ENCODE measurements around the gene WASF3.
A peak's percentile ranks its signal among the peaks of the same experiment; 100 is the strongest.

Gene WASF3

GRCh38 chr13:26557393-26558073, at the start of gene WASF3:
TSS of gene WASF3 (plus strand) at chr13:26557683. CDS start at chr13:26642271, 84,588 bp downstream.
- peak; percentile 13 to 29 (median 15) for DNase-seq (ENCODE audit: low read depth in 2 of 3, low spot score in 2 of 3)

GRCh38 chr13:26508885-26509284, 48.6 kb upstream of the WASF3 start:
- no peak for DNase-seq (ENCODE audit: low read depth in 2 of 3, low spot score in 2 of 3)

DNA sequence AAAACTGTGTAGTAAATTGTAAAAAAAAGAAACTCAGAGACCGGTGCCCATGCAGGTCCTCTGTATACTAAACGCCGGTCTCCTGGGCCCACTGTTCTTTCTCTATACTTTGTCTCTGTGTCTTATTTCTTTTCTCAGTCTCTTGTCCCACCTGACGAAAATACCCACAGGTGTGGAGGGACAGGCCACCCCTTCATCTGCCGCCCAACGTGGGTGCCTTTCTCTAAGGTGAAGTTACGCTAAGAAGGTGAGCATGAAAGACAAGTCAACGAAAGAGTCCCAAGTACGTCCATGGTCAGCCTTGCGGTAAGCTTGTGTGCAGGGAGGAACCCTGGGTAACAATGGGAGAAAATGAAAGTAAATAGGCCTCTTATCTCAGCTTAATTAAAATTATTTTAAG, 48.0 kb upstream of the WASF3 start:
- no peak for DNase-seq (ENCODE audit: low read depth in 2 of 3, low spot score in 2 of 3)

DNA sequence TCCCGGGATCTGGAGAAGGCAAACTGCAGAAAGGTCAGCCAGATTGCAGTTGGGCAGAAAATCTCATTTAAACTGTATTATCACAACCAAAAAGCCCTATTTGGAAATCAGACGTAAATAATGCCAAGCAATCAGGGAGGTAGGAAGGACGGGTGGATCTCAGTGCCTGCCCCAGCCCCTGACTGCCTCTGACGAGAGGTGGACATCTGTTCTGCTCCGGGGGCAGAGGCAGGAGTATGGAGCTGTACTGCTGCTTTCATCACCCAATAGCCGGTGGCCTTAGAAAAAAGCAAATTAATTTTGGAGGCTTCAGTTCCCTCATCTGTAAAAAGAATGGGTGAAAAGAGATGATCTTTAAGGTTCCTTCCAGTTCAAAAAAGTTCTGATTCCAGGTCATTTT, 43.6 kb upstream of the WASF3 start:
- DNase-seq (ENCODE audit: low read depth in 2 of 3, low spot score in 2 of 3): no peak

GRCh38 chr13:26515721-26516120, 41.8 kb upstream of the WASF3 start:
- no peak for DNase-seq (ENCODE audit: low read depth in 2 of 3, low spot score in 2 of 3)

DNA sequence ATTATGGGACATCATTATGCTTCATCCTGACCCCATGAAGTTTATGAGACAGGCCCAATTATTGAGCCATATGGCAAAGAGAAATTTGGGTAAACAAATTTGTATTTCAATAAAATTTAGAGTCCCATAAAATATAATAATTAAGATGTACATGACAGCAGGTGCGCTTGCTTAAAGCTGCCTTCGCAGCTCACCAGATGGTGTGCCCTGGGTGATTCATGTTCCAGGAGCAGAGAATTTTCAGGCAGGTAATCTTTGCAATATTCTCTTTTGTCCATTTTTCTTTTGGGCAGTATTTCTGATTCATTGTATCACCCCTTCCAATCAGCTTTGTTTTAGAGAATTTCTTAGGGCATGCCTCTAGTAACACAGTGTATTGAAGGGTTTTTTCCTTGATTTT, 39.5 kb upstream of the WASF3 start:
- DNase-seq (ENCODE audit: low read depth in 2 of 3, low spot score in 2 of 3): no peak

- no peak for DNase-seq (ENCODE audit: low read depth in 2 of 3, low spot score in 2 of 3)
These were observed 39.0 kb upstream of the WASF3 start for GRCh38 chr13:26518451-26518959.

GRCh38 chr13:26522571-26522970, 34.9 kb upstream of the WASF3 start:
- DNase-seq (ENCODE audit: low read depth in 2 of 3, low spot score in 2 of 3): no peak

DNA sequence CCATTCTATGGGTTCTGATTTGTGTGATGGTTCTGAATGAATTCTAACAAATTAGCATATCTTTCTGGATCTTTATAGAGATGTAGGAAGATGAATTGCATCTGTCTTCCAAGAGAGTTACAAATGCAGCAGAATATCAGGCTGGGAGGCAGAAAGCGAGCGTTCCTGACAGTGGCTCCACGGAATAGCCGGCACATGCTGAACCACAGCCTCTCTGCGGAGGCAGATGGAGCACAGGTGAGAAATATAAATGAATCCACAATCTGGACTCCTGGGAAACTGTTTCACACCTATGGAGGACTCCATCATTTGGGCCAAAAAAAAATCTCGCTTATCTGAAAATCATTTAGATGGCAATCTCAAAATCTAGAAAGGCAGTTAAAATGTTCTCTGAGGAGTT, 34.5 kb upstream of the WASF3 start:
- DNase-seq (ENCODE audit: low read depth in 2 of 3, low spot score in 2 of 3): no peak

DNA sequence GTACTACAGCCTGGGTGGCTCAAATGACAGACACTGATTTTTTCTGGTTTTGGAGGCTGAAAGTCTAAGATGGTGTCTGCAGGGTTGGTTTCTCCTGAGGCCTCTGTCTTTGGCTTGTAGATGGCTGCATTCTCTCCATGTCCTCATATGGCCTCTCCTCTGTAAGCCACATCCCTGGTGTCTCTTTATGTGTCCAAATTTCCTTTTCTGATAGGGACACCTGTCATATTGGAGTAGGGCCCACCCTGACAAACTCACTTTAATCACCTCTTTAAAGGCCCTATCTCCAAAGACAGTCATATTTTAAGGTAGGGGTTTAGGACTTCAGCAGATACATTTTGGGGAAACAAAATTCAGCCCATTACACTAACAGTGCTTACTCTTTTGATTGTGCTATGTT, 32.0 kb upstream of the WASF3 start:
- no peak for DNase-seq (ENCODE audit: low read depth in 2 of 3, low spot score in 2 of 3)

DNA sequence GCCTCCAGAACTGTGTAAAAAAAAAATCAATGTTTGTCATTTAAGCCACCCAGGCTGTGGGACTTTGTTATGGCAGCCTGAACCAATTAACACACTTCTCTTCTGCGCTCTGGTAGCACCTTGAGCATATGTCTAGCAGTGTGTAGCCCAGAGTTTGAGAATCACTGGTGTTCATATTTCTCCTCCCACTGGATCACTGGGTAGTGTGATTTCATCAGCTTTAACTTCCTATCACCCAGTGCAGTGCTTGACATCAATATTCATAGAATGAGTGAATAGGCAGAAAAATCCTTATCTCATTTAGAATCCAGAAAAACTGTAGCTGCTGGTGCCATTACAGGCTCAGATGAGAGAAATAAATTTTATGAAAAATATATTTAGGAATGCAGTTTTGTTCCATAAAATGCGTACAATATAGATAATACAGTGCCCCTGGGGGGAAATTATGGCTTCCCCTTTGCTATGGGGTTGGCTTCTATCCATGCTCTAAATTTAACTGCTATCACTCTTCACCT, 30.7 kb upstream of the WASF3 start:
- no peak for DNase-seq (ENCODE audit: low read depth in 2 of 3, low spot score in 2 of 3)

GRCh38 chr13:26528527-26528926, 29.0 kb upstream of the WASF3 start:
- no peak for DNase-seq (ENCODE audit: low read depth in 2 of 3, low spot score in 2 of 3)

DNA sequence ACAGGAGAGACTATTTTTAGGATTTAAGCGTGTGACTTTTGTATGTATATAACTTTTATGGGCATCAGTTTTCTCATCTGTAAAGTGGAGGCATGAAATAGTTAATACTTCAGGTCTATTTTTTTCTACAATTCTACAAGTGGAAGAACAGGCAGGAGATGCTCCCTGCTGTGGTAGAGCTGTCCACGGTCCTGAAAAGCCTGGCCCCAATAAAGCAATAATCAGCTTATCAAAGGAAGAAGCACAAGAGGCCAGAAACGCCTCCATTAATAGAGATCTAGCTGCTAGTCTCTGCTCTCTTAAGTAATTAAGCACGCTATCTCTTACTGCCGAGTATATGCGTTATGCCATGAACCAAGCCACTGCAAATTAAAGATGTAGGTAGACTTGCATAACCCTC, 28.0 kb upstream of the WASF3 start:
- DNase-seq (ENCODE audit: low read depth in 2 of 3, low spot score in 2 of 3): no peak

GRCh38 chr13:26531742-26532141, 25.7 kb upstream of the WASF3 start:
- DNase-seq (ENCODE audit: low read depth in 2 of 3, low spot score in 2 of 3): no peak

GRCh38 chr13:26534036-26534726, 23.3 kb upstream of the WASF3 start:
- no peak for DNase-seq (ENCODE audit: low read depth in 2 of 3, low spot score in 2 of 3)

DNA sequence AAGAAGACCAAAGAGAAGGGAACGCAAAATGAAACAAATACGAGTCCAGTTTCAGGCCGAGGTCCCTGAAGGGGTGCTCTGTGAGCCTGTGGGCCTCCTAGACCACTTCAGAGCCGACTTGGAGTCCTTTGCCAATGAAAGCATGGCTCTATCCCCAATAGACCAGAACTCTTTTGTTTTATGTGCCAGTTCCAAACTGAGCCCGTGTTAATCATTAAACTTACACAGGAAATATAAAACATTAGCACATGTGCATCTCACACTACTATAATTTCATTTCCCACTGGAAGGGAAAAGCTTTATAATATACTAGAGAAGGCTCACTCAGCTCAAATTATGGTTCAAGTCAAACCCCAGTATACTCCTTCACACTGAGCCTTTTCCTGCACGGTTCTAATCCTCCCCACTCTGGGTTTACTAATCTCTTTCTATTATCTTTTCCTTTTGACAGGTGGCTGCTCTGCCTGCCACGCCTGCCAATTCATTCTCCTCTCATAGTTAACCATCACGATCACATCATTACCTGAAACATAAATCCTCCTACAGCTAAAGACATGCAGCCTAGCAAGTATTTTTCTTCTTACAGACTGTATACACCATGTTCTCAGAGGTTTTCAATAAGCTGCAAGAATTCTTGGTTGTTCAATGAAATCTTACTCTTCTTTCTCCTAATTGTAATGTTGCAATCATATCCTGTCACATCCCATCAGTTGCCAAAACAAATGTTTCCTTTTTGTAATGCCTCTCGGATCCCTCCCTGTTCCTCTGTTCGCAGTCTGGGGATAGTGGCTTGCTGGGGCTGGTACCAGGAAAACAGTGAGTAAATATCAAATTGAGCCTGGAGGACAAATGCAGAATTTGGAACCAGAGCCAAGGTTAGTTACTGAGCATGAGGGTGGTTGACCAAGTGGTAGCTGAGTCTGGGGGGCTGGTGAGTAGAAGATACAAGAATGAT, 18.8 kb upstream of the WASF3 start:
- no peak for DNase-seq (ENCODE audit: low read depth in 2 of 3, low spot score in 2 of 3)

DNA sequence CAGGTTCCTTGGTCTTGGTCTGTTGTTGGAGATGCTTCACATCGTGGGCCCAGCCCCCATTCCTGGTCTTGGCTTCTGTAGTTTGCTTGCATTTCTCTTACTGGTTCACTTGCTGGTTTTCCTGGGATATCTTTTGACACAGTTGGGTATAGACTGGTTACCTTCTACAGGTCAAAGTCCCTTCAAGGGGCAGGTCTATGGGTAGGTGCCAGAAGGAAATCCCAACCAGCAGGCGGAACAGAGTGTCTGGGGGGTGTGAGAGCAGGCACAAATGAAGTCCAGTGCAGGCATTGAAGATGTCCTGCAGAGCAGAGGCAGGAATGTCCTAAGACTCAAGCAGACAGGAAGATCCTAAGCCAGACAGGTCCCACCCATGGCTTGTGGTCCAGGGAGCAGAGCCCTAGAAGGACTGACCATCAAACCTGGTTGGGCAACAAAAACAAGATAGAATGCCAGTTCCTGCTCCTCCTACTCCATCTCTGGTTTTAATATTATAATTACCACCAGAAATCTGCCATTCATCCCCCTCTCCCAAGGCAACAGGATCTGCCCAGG, 17.7 kb upstream of the WASF3 start:
- DNase-seq (ENCODE audit: low read depth in 2 of 3, low spot score in 2 of 3): no peak

DNA sequence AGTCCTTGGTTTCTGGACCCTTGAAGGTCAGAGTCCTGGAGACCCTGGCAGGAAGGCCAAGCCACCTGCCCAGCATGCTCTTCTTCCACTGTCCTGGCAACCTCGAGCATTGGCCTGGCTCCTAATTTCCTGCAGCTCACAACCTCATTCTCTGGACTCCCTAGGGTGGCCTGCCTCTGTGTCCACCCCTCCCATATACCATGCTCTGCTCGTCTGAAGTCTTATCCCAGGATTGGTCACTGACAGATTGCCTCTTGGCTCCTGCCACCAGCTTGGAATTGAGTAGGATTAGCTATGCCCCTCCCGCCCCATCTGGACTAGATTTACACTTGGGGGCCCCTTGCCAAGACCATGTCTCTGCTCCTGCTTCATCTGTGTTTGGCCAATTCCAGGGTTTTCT, 17.1 kb upstream of the WASF3 start:
- DNase-seq (ENCODE audit: low read depth in 2 of 3, low spot score in 2 of 3): no peak

DNA sequence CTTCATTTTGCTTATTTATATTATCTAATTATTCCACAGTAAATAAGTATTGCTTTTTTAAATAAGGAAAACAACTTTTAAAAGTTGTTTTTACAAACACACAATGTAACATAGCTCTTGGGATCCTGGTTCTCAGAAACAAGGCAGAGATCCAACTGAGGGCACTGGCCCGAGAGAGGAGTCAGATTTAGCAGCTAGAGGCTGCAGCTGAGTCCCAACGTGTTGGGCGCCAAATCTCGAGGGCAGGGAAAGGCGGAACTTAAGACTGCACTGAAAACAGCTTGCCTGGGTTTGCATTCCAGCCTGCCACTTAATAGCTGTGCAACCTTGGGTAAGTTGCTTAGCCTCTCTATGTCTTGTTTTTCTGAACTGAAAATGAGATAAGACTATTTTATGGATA, 16.4 kb upstream of the WASF3 start:
- no peak for DNase-seq (ENCODE audit: low read depth in 2 of 3, low spot score in 2 of 3)

DNA sequence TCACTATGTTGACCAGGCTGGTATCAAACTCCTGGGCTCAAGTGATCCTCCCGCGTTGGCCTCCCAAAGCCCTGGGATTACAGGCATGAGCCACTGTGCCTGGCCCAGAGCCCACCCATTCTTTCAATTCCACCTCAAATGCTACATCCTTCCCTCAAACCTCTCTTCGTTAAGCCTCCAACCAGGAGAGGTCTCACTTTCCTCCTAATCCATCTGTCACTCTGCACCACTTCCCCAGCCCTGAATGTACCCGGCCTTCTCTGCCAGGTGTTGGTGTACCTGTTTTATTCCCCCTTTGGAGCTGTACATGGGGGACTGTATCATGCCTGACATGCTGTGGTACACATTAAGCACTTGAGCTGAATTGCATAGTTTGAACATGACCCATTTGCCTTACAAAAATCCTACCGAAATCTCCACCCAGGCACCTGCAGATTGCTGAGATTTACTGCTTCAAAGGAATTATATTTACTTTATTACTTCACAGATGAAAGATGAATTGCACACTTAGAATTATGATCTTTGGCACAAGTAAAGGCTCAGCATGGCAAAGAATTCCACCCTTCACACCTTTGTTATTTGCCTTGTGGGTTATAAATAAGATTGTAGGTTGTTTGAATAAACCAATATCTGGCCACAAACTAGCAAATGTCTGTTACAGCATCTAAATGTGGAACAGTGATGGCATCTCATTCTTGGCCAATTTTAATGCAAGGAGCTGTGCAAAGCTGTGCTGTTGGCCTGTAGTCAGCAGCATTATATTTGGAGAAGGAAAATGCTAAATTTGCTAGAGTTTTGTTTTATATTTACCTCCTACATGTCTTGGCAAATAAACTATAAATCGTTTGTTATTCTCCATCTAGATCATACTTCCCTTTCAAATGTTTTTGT, 15.6 kb upstream of the WASF3 start:
- no peak for DNase-seq (ENCODE audit: low read depth in 2 of 3, low spot score in 2 of 3)
